ENCODE data around the gene PPP2R5E.

- TF ChIP-seq HDAC2 (IDR thresholded peaks at IDR 0.05; ENCODE audit: borderline replicate concordance in 1 of 2, low read depth in 2 of 2, low read length in 2 of 2) (no peak), POLR2A (IDR thresholded peaks at IDR 0.05; ENCODE audit: control extremely low read depth in 1 of 2, low read depth in 2 of 2, low read length in 2 of 2) (no peak), EP300 (IDR thresholded peaks at IDR 0.05; ENCODE audit: borderline replicate concordance in 1 of 2, low read depth in 2 of 2, low read length in 2 of 2) (no peak), RAD21 (IDR thresholded peaks at IDR 0.05 in 1 of 2, conservative IDR thresholded peaks at IDR 0.05 in 1 of 2; ENCODE audit: low read depth in 2 of 2, low read length in 2 of 2) (no peak), EZH2 (IDR thresholded peaks at IDR 0.05; ENCODE audit: low read depth, low read length, severe bottlenecking) (no peak), CTCF (IDR thresholded peaks at IDR 0.05; ENCODE audit: control extremely low read depth in 1 of 3, insufficient read depth in 1 of 3, low read depth in 1 of 3, low read length in 3 of 3) (no peak), YY1 (IDR thresholded peaks at IDR 0.05; ENCODE audit: low read depth, low read length) (no peak)
Observed at GRCh38 chr14:63444588-63444987, 98.6 kb downstream of the PPP2R5E start.

All from H1 (cell line).